Left lung (tissue), 10 donors: ENCODE results near the gene QSER1. TPM values are rescaled to one million over a fixed set of nuclear protein-coding genes. Genes with fewer than 3 reads are reported as not detected.

ENCODE experiments used
- ATAC-seq: fragments of 200-7000 bp; cut with Tn5 transposase; one replicate; pipeline ENCODE4 v1.9.1; 2020; ENCODE audit warnings: moderate library complexity
- DNase-seq, 4 donors: peaks; one replicate each; pipeline ENCODE4 v3.0.0-alpha.2; 2013 to 2020
- H3K27ac ChIP-seq, 2 donors: fragments of 200-600 bp; sonication (generic) in 1 of 2; one replicate each; pipeline versions ENCODE4 v1.5.0 to v1.8.0; 2020 to 2021
- H3K27me3 ChIP-seq, 2 donors: fragments of 200-600 bp; sonication (generic) in 1 of 2; one replicate each; pipeline versions ENCODE4 v1.5.0 to v1.8.0; 2020 to 2021
- H3K36me3 ChIP-seq, 2 donors: fragments of 200-600 bp; sonication (generic) in 1 of 2; one replicate each; pipeline versions ENCODE4 v1.5.0 to v1.8.0; 2020 to 2021
- H3K4me1 ChIP-seq, 2 donors: fragments of 200-600 bp; one replicate each; pipeline ENCODE4 v1.8.0; 2021
- H3K4me3 ChIP-seq, 2 donors: fragments of 200-600 bp; sonication (generic) in 1 of 2; one replicate each; pipeline versions ENCODE4 v1.5.0 to v1.8.0; 2020 to 2021; ENCODE audit warnings: mild to moderate bottlenecking in 1 of 2
- H3K9me3 ChIP-seq, 2 donors: fragments of 200-600 bp; sonication (generic) in 1 of 2; one replicate each; pipeline versions ENCODE4 v1.5.0 to v1.8.0; 2020 to 2021
- CTCF ChIP-seq, 2 donors: fragments of 200-600 bp; sonication (generic) in 1 of 2; IDR thresholded peaks; one replicate each; pipeline versions ENCODE4 v1.5.0 to v1.8.0; 2021; ENCODE audit warnings: antibody characterized with exemption in 2 of 2
- intact Hi-C, 2 donors: fragments of 100-400 bp; cut with DNase I; formaldehyde crosslinking; loops; one replicate each; pipeline versions ENCODE4 v1.11.2 to v1.14.2; 2022
- polyA plus RNA-seq, 6 donors: library from polyadenylated mRNA; unstranded; fragments of 120-200 nt; gene quantifications; one replicate each; pipeline ENCODE4 v1.2.1, GENCODE V29; 2013; ENCODE audit not compliant: insufficient read length in 6 of 6
- total RNA-seq, 2 donors: library from RNA; stranded (reverse); fragmentation: NEBNext Ultra II Directional; extraction: Animal tissue kit (Norgen Biotek cat#: 25700); gene quantifications; one replicate each; pipeline ENCODE4 v1.2.1, GENCODE V29; 2021
- donor health status: DM: no; HTN: yes; CAD: no.
- donor health status: DM: no; HTN: no; CAD: no.

Gene QSER1
- total and polyA plus RNA-seq, 8 donors = 23.4 to 47.4 (median 41.0) TPM

GRCh38 chr11:32952421-32952820 is 59.8 kb downstream of the QSER1 start:
- peaks cover 0 to 10% of the 10 kb centered on the region in 2 donors for H3K36me3 ChIP-seq
- no peaks in the 10 kb centered on the region for H3K4me1 ChIP-seq
- intact Hi-C loops = no loop called here
- no peak overlapping the region for H3K27ac ChIP-seq
- no peak overlapping the region for H3K4me3 ChIP-seq
- DNase-seq = no peak
- H3K27me3 ChIP-seq = no peaks in the 10 kb centered on the region
- no peak for TF ChIP-seq CTCF (IDR thresholded peaks at IDR 0.05)
- peaks cover 0 to 10% of the 10 kb centered on the region in 2 donors for H3K9me3 ChIP-seq
- no peak for ATAC-seq

- Histone ChIP-seq H3K27me3 (no peaks in the 10 kb centered on the region), H3K36me3 (peaks cover 0 to 23% of the 10 kb centered on the region in 2 donors), H3K27ac (no peak overlapping the region), H3K4me3 (no peak overlapping the region), H3K9me3 (no peaks in the 10 kb centered on the region), H3K4me1 (no peaks in the 10 kb centered on the region)
- ATAC-seq (no peak), DNase-seq (no peak)
- no peak for TF ChIP-seq CTCF (IDR thresholded peaks at IDR 0.05)
- intact Hi-C loops = no loop called here
These were observed 61.1 kb downstream of the QSER1 start for GRCh38 chr11:32953700-32954099.

GRCh38 chr11:32960553-32961164 is 68.0 kb downstream of the QSER1 start:
- H3K27ac ChIP-seq = no peak overlapping the region
- TF ChIP-seq CTCF (IDR thresholded peaks at IDR 0.05) = peak; percentile 58 to 64
- peak; percentile 62 for ATAC-seq
- intact Hi-C loops = loop anchor here in 1 of 2 donors (2.0 kb wide), 1 partner anchor 106 kb away; no protein-coding TSS in a partner anchor
- H3K27me3 ChIP-seq = no peaks in the 10 kb centered on the region
- H3K36me3 ChIP-seq = peaks cover 0 to 39% of the 10 kb centered on the region in 2 donors
- no peaks in the 10 kb centered on the region for H3K4me1 ChIP-seq
- H3K4me3 ChIP-seq = no peak overlapping the region
- no peaks in the 10 kb centered on the region for H3K9me3 ChIP-seq
- DNase-seq = peak in 2 of 4 donors; percentile 33 to 55

DNA sequence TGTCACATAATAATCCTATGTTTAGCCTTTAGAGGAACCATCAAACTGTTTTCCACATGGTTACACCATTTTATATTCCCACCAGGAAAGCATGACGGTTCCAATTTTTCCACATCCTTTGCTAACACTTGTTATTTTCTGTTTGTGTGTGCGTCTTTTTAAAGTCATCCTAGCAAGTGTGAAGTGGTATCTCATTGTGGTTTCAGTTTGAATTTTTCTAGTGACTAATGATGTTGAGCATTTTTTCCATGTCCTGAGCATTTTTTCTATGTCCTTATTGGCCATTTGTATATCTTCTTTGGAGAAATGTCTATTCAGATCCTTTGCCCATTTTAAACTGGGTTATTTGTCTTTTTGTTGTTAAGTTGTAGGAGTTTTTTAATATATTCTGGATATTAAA is 69.4 kb downstream of the QSER1 start:
- no peak for DNase-seq
- H3K4me1 ChIP-seq = no peaks in the 10 kb centered on the region
- H3K36me3 ChIP-seq = peaks cover 0 to 32% of the 10 kb centered on the region in 2 donors
- H3K9me3 ChIP-seq = no peaks in the 10 kb centered on the region
- H3K27ac ChIP-seq = no peak overlapping the region
- intact Hi-C loops = no loop called here
- TF ChIP-seq CTCF (IDR thresholded peaks at IDR 0.05) = no peak
- no peaks in the 10 kb centered on the region for H3K27me3 ChIP-seq
- H3K4me3 ChIP-seq = no peak overlapping the region
- ATAC-seq = no peak

DNA sequence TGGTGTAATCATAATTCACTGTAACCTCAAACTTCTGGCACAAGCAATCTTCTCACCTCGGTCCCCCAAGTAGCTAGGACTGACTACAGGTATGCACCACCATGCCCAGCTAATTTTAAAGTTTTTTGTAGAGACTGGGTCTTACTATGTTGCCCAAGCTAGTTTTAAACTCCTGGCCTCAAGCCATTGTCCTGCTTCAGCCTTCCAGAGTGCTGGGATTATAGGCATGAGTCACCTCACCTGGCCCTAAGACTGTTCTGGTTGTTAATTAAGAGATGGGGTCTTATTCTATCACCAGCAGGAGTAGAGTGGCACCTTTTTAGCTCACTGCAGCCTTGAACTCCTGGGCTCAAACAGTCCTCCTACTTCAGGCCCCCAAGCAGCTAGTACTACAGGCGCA is 71.1 kb downstream of the QSER1 start:
- intact Hi-C loops = no loop called here
- Histone ChIP-seq H3K4me3 (no peak overlapping the region), H3K27ac (no peak overlapping the region), H3K4me1 (no peaks in the 10 kb centered on the region), H3K27me3 (no peaks in the 10 kb centered on the region), H3K36me3 (peaks cover 0 to 16% of the 10 kb centered on the region in 2 donors), H3K9me3 (no peaks in the 10 kb centered on the region)
- no peak for TF ChIP-seq CTCF (IDR thresholded peaks at IDR 0.05)
- ATAC-seq = no peak
- no peak for DNase-seq
